IMR-90 (cell line): ENCODE data around the gene SOX2. TPM values are rescaled to one million over a fixed set of nuclear protein-coding genes. Genes with fewer than 3 reads are reported as not detected.

Experiments
- ATAC-seq: fragments of 200-7000 bp; cut with Tn5 transposase; 2 replicates; pipeline ENCODE4 v1.9.1; 2020; ENCODE audit warnings: low read depth, mild to moderate bottlenecking, moderate library complexity
- BruUV-seq: library from RNA; stranded (reverse); fragments of 400-500 nt; replicated peaks from 2 replicates; lab custom pipeline; 2021; lab: Mats Ljungman, UMichigan
- CTCF ChIA-PET: fragments of 300-600 bp; formaldehyde crosslinking; extraction: SDS; loops from one replicate; lab custom pipeline; 2021; ENCODE audit warnings: antibody characterized with exemption; lab: Yijun Ruan, JAX
- POLR2A ChIA-PET: fragments of 300-600 bp; sonication (Branson Sonifier 250); formaldehyde crosslinking; loops from one replicate; lab custom pipeline; 2022; ENCODE audit warnings: antibody characterized with exemption; ENCODE audit not compliant: unreplicated experiment; lab: Charles Lee
- DNase-seq: peaks from one replicate; pipeline ENCODE4 v3.0.0; 2013
- H2AFZ ChIP-seq: replicated peaks from 2 replicates; pipeline ENCODE3; 2013; ENCODE audit warnings: low read length, mild to moderate bottlenecking; ENCODE audit not compliant: poor library complexity
- H2AK5ac ChIP-seq: 2 replicates; pipeline ENCODE4 v1.6.1; 2013; ENCODE audit warnings: low read depth, low read length, inconsistent platforms
- H2AK9ac ChIP-seq: replicated peaks from 2 replicates; pipeline ENCODE3; 2013; ENCODE audit warnings: mild to moderate bottlenecking, low read depth, low read length, moderate library complexity; ENCODE audit not compliant: poor library complexity
- H2BK120ac ChIP-seq: 2 replicates; pipeline ENCODE4 v1.6.1; 2013; ENCODE audit warnings: low read depth, low read length, inconsistent platforms
- H2BK15ac ChIP-seq: 3 replicates; pipeline ENCODE4 v1.6.1; 2013; ENCODE audit warnings: low read depth, low read length, inconsistent platforms
- H2BK20ac ChIP-seq: 2 replicates; pipeline ENCODE4 v1.6.1; 2013; ENCODE audit warnings: low read depth, mild to moderate bottlenecking, inconsistent platforms, low read length, moderate library complexity
- H2BK5ac ChIP-seq: 2 replicates; pipeline ENCODE4 v1.6.1; 2013; ENCODE audit warnings: mild to moderate bottlenecking, low read depth, low read length, inconsistent platforms; ENCODE audit not compliant: poor library complexity, severe bottlenecking
- H3K14ac ChIP-seq: replicated peaks from 2 replicates; pipeline ENCODE4 v1.6.1; 2013; ENCODE audit warnings: low read depth, low read length, inconsistent platforms
- H3K18ac ChIP-seq: 2 replicates; pipeline ENCODE4 v1.6.1; 2013; ENCODE audit warnings: low read depth, low read length, control low read depth
- H3K23ac ChIP-seq: 2 replicates; pipeline ENCODE4 v1.6.1; 2013; ENCODE audit warnings: low read depth, low read length, inconsistent platforms
- H3K27ac ChIP-seq: 2 replicates; pipeline ENCODE4 v1.5.1; 2013; ENCODE audit warnings: mild to moderate bottlenecking, control low read depth, low read length; ENCODE audit not compliant: insufficient read depth
- H3K27me3 ChIP-seq: 2 replicates; pipeline ENCODE4 v1.6.1; 2013; ENCODE audit warnings: low read length; ENCODE audit not compliant: control insufficient read depth, insufficient read depth
- H3K36me3 ChIP-seq: 2 replicates; pipeline ENCODE4 v1.6.1; 2013; ENCODE audit warnings: low read length, mixed read lengths; ENCODE audit not compliant: control insufficient read depth, insufficient read depth
- H3K4ac ChIP-seq: 2 replicates; pipeline ENCODE4 v1.6.1; 2013; ENCODE audit warnings: low read depth, low read length, inconsistent platforms
- H3K4me1 ChIP-seq: 2 replicates; pipeline ENCODE4 v1.6.1; 2013; ENCODE audit warnings: low read length, mixed read lengths; ENCODE audit not compliant: control insufficient read depth, insufficient read depth
- H3K4me2 ChIP-seq: 2 replicates; pipeline ENCODE4 v1.6.1; 2013; ENCODE audit warnings: low read depth, mild to moderate bottlenecking, control low read depth, low read length, moderate library complexity
- H3K4me3 ChIP-seq: 2 replicates; pipeline ENCODE4 v1.5.1; 2013; ENCODE audit warnings: low read depth, mild to moderate bottlenecking, control low read depth, low read length, moderate library complexity; ENCODE audit not compliant: insufficient read depth
- H3K56ac ChIP-seq: 2 replicates; pipeline ENCODE4 v1.6.1; 2013; ENCODE audit warnings: low read length, inconsistent platforms; ENCODE audit not compliant: insufficient read depth; ENCODE audit errors: extremely low read depth
- H3K79me1 ChIP-seq, 2 experiments: 2 replicates each; pipeline ENCODE4 v1.6.1; 2013; ENCODE audit warnings: low read length in 2 of 2, inconsistent platforms in 1 of 2, low read depth in 1 of 2
- H3K9ac ChIP-seq: 2 replicates; pipeline ENCODE4 v1.6.1; 2013; ENCODE audit warnings: low read depth, low read length, control low read depth
- H3K9me1 ChIP-seq: 2 replicates; pipeline ENCODE4 v1.6.1; 2013; ENCODE audit warnings: low read length, inconsistent platforms; ENCODE audit not compliant: insufficient read depth
- H3K9me3 ChIP-seq: 2 replicates; pipeline ENCODE4 v1.6.1; 2013; ENCODE audit warnings: low read length; ENCODE audit not compliant: control insufficient read depth, insufficient read depth
- H4K20me1 ChIP-seq: 2 replicates; pipeline ENCODE4 v1.6.1; 2013; ENCODE audit warnings: low read length, inconsistent platforms; ENCODE audit not compliant: insufficient read depth
- H4K5ac ChIP-seq: 2 replicates; pipeline ENCODE4 v1.6.1; 2013; ENCODE audit warnings: mild to moderate bottlenecking, low read depth, low read length, control low read depth
- H4K8ac ChIP-seq, 2 experiments: 2 replicates each; pipeline ENCODE4 v1.6.1; 2013; ENCODE audit warnings: low read depth in 2 of 2, low read length in 2 of 2, control low read depth in 1 of 2, inconsistent platforms in 1 of 2
- H4K91ac ChIP-seq: 2 replicates; pipeline ENCODE4 v1.6.1; 2013; ENCODE audit warnings: low read depth, low read length, inconsistent platforms; ENCODE audit not compliant: insufficient read depth
- MXI1 ChIP-seq: IDR thresholded peaks from 2 replicates; pipeline ENCODE4 v1.6.1; 2012; ENCODE audit warnings: low read depth, mild to moderate bottlenecking, low read length, moderate library complexity, borderline replicate concordance
- SMC3 ChIP-seq: fragments of 150-350 bp; IDR thresholded peaks from 2 replicates; pipeline ENCODE4 v1.6.1; 2016; ENCODE audit warnings: low read depth, mild to moderate bottlenecking, antibody characterized with exemption, low read length, moderate library complexity
- WGBS, 2 experiments: methylation state at CpG; one replicate each; pipeline versions ENCODE4 v1.1.5 to v1.1.7; 2013; ENCODE audit warnings: missing lambda C conversion rate in 2 of 2; ENCODE audit not compliant: insufficient read length in 1 of 2; ENCODE audit errors: extremely low coverage in 2 of 2; 5-methylcytosine and 5-hydroxymethylcytosine counted together
- dilution Hi-C: fragments of 300-500 bp; cut with HindIII; formaldehyde crosslinking; loops from one replicate; pipeline ENCODE4 v1.14.3; 2018; ENCODE audit warnings: low sequenced_read_pairs; ENCODE audit not compliant: unreplicated experiment
- in situ Hi-C: fragments of 300-500 bp; cut with MboI; formaldehyde crosslinking; loops from 3 replicates; pipeline ENCODE4 v1.14.3; 2019; ENCODE audit warnings: low sequenced_read_pairs, inconsistent platforms, mixed read lengths
- intact Hi-C: fragments of 100-400 bp; cut with micrococcal nuclease; formaldehyde crosslinking; loops from 2 replicates; pipeline ENCODE4 v1.10.0; 2022
- polyA plus RNA-seq, 3 experiments: library from polyadenylated mRNA; depleted of rRNA; stranded (reverse); fragments of >200 nt; gene quantifications; 2 replicates each; pipeline ENCODE4 v1.2.3, GENCODE V29; 2012; ENCODE audit warnings: low replicate concordance in 1 of 3
- total RNA-seq: library from RNA; depleted of rRNA; stranded (reverse); fragments of >200 nt; gene quantifications from 2 replicates; pipeline ENCODE4 v1.2.3, GENCODE V29; 2012

The SOX2 gene
- total and polyA plus RNA-seq, 2 of the 4 experiments (the other 2 are of a cell fraction) = not detected

GRCh38 chr3:181710345-181711291 lies 1.1 kb upstream of the SOX2 start (continued):
- TF ChIP-seq MXI1 = no peak

GRCh38 chr3:181712226-181712552 lies 464 bp downstream of the SOX2 start:
- intact Hi-C loops = no loop called here
- dilution Hi-C loops = no loop called here
- H3K18ac ChIP-seq = no peak overlapping the region
- H3K4me2 ChIP-seq = peak overlapping the region; percentile 67; the same call in 1 of the 2 replicates
- no peaks in the 10 kb centered on the region for H3K79me1 ChIP-seq
- no peak overlapping the region for H3K27ac ChIP-seq
- H2BK5ac ChIP-seq = no peak overlapping the region
- WGBS, 2 experiments = 1% methylated on average over 22 of the region's 44 CpGs; no CpG with 5 or more reads in 1 of the 2 experiments
- no peaks in the 10 kb centered on the region for H4K20me1 ChIP-seq
- H3K9me1 ChIP-seq = no peaks in the 10 kb centered on the region
- no peak overlapping the region for H2BK120ac ChIP-seq
- no peaks in the 10 kb centered on the region for H3K36me3 ChIP-seq
- H2AK9ac ChIP-seq = no peak overlapping the region
- no peak overlapping the region for H2AK5ac ChIP-seq
- DNase-seq (no peak), ATAC-seq (no peak)
- no TSS peak for BruUV-seq
- H4K91ac ChIP-seq = no peak overlapping the region
- H4K5ac ChIP-seq = no peak overlapping the region
- in situ Hi-C loops = no loop called here
- H2AFZ ChIP-seq = no peak overlapping the region
- no peak overlapping the region for H3K4me3 ChIP-seq
- no peak overlapping the region for H3K4ac ChIP-seq
- TF ChIP-seq SMC3 = no peak
- no peak overlapping the region for H3K14ac ChIP-seq
- no peaks in the 10 kb centered on the region for H3K4me1 ChIP-seq
- H3K9me3 ChIP-seq = no peaks in the 10 kb centered on the region
- H3K27me3 ChIP-seq = peaks cover 45% of the 10 kb centered on the region
- no peak overlapping the region for H4K8ac ChIP-seq
- no peak overlapping the region for H2BK15ac ChIP-seq
- POLR2A ChIA-PET = no interaction called here
- H2BK20ac ChIP-seq = no peak overlapping the region
- H3K56ac ChIP-seq = no peak overlapping the region
- no peak overlapping the region for H3K9ac ChIP-seq
- no peak overlapping the region for H3K23ac ChIP-seq
- CTCF ChIA-PET = no interaction called here
